Adipose tissue (tissue), 3 donors: ENCODE data around the gene MPRIP. TPM values are rescaled to one million over a fixed set of nuclear protein-coding genes. Genes with fewer than 3 reads are reported as not detected.

ENCODE experiments used
- H3K27ac ChIP-seq: one replicate; pipeline ENCODE4 v1.5.1; 2013; ENCODE audit warnings: low read depth, low read length
- WGBS, 3 donors: extraction: QIAGEN DNeasy Blood & Tissue Kit; methylation state at CpG; one replicate each; pipeline ENCODE4 v1.1.7; 2013; 5-methylcytosine and 5-hydroxymethylcytosine counted together
- polyA plus RNA-seq, 3 donors: library from polyadenylated mRNA; stranded (reverse); fragments of 200-250 nt; gene quantifications; one replicate each; pipeline ENCODE4 v1.2.3, GENCODE V29; 2013
- donor health status: healthy with polysubstance abuse.
- donor health status: Bipolar disorder and iron deficiency.
- donor health status: healthy.

MPRIP gene
- polyA plus RNA-seq, 3 donors, result 51.8 to 140 (median 128) TPM

GRCh38 chr17:17077861-17078732 is 35.8 kb downstream of the MPRIP start:
- H3K27ac ChIP-seq, result no peak overlapping the region
- WGBS, 3 donors, result 64 to 89% (median 86%) methylated on average over 15 of the region's 15 CpGs

- H3K27ac ChIP-seq, result no peak overlapping the region
- WGBS, 3 donors, result 76 to 86% (median 84%) methylated on average over 7 of the region's 7 CpGs
These were observed 36.6 kb downstream of the MPRIP start for GRCh38 chr17:17078832-17079231.

- H3K27ac ChIP-seq, result no peak overlapping the region
- WGBS, 3 donors, result 56 to 71% (median 65%) methylated on average over 4 of the region's 4 CpGs
These were observed 37.1 kb downstream of the MPRIP start for GRCh38 chr17:17079336-17079735.

DNA sequence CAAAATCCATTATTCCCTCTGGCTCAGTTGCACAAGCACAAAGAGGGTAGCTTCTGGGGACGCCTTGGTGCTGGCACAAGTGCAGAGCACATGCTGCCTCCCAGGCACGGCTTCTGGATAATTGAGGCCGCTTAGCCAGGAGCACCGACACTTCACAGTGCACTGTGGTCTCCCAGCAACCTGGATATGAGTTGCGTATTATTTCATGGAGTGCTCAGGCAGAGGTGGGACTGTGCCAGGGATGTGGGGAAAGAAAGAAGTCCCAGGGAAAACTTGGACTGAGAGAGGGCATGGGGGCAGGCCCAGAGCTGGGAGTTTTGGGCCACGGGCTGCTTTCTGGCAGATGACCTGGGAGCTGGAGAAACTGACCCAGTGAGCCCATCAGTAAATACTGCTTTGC is 37.5 kb downstream of the MPRIP start:
- WGBS, 3 donors, result 40 to 66% (median 60%) methylated on average over 6 of the region's 6 CpGs
- no peak overlapping the region for H3K27ac ChIP-seq

DNA sequence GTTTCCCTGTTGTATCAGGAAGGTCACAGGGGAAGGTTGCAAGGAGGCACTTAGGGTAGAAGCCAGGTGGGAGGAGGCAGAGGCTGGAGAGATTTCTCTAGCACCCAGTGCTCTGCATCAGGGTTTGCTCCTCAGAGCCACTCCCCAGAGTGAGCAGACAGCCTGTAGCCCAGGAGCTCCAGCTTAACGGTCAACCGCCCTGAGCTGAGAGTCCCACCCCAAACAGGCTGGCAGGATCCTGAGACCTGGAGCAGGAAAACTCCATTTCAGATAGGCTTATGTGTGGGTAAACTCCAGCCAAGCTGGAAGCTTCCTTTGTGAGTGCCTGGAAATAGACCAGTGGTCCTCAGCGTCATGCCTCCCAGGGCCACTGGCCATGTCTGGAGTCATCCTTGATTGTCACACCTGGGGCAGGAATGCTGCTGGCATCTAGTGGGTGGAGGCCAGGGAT is 37.9 kb downstream of the MPRIP start:
- H3K27ac ChIP-seq, result no peak overlapping the region
- WGBS, 3 donors, result 69 to 77% (median 75%) methylated on average over 3 of the region's 3 CpGs

DNA sequence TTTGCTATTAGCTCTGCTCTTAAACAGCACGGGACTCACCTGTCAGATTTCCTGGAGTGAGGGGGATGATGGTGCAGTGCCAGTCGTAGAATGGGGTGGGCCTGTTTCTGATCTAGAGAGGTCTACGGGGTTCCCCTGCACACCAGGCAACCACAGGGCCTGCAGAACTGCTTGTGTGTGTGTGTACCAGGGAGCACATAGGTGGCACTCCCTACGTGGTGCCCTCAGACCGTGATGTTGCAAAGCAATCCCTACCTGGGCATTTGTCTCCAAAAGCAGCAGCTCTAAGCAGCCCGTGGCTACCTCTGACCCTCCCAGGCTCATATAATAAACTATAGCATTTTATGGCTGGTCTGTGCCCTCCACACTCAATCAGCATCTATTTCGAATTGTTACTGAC is 38.5 kb downstream of the MPRIP start:
- no peak overlapping the region for H3K27ac ChIP-seq
- 85 to 88% (median 87%) methylated on average over 7 of the region's 7 CpGs for WGBS, 3 donors

- no peak overlapping the region for H3K27ac ChIP-seq
- WGBS, 3 donors, result 66 to 77% (median 70%) methylated on average over 13 of the region's 13 CpGs
These were observed 39.2 kb downstream of the MPRIP start for GRCh38 chr17:17081304-17081940.

GRCh38 chr17:17082878-17083277 is 40.6 kb downstream of the MPRIP start:
- 89 to 93% (median 90%) methylated on average over 4 of the region's 4 CpGs for WGBS, 3 donors
- no peak overlapping the region for H3K27ac ChIP-seq

- H3K27ac ChIP-seq, result no peak overlapping the region
- 88 to 94% (median 94%) methylated on average over 9 of the region's 9 CpGs for WGBS, 3 donors
These were observed 42.1 kb downstream of the MPRIP start for GRCh38 chr17:17084317-17084835.

- H3K27ac ChIP-seq, result no peak overlapping the region
- WGBS, 3 donors, result 77 to 97% (median 82%) methylated on average over 6 of the region's 6 CpGs
These were observed 42.7 kb downstream of the MPRIP start for GRCh38 chr17:17084941-17085340.

DNA sequence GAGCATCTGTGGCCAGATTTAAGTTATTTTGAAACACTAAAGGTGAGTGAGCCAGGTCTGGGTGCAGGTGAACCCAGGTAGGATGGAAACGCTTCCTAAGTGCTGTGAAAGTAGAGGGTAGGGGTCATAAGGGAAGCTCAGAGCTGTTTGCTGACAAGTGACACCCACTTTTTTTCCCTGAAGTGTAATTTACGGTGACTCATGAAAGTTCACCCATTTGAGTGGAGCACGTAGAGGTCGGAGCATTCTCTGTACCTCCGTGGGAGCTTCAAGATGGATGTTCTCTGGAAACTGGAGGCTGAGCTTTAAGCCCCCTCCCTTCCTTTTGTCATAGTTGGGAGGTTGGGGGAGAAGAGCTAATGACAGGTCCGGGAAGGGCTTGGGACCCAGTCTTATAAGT is 44.3 kb downstream of the MPRIP start:
- WGBS, 3 donors, result 92 to 94% (median 92%) methylated on average over 6 of the region's 6 CpGs
- H3K27ac ChIP-seq, result no peak overlapping the region

GRCh38 chr17:17087424-17088015 is 45.3 kb downstream of the MPRIP start:
- 66 to 87% (median 84%) methylated on average over 13 of the region's 13 CpGs for WGBS, 3 donors
- no peak overlapping the region for H3K27ac ChIP-seq

GRCh38 chr17:17088086-17088485 is 45.8 kb downstream of the MPRIP start:
- WGBS, 3 donors, result 68 to 72% (median 69%) methylated on average over 10 of the region's 10 CpGs
- H3K27ac ChIP-seq, result no peak overlapping the region

GRCh38 chr17:17088541-17089525 is 46.6 kb downstream of the MPRIP start:
- H3K27ac ChIP-seq, result no peak overlapping the region
- WGBS, 3 donors, result 63 to 76% (median 67%) methylated on average over 8 of the region's 8 CpGs

DNA sequence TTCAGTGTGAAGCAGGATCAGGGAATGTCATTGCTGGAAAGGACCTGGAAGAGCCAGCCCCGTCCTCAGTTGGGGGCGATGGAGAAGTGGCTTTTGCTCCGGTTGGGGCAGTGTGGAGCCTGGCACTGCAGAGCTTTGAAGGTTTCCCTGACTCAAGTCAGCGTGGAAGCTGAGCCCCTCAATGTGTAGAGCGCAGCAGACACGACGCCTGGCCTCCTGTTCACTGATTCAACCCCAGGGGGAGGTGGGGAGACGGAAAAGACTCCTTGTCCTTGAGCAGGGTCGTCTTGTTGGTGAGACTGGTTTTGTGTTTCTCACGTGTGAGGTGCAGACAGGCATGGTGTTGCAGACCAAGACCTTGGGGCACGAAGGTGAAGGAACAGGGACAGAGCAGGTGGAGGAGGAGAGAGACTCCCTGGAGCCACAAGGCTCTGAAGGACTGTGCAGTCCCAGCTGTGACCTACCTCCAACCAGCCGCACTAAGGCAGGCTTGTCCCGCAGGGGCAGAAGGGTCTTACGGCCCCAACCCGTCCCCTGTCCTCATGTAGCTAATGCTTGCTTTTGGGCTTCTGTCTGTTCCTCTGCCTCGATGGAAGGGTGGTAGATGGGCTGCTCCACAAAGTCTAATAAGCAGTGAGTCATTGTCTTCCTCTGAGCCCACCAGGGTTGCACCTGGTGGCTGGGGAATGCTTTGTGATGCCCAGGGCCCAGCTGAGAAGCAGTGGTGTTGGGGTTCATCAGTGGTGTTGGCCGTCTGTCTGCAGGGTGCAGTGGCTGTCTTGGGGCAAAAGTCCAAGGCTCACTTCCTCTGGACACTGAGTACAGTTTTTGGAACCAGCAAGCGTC is 47.8 kb downstream of the MPRIP start:
- WGBS, 3 donors, result 81 to 93% (median 87%) methylated on average over 18 of the region's 18 CpGs

DNA sequence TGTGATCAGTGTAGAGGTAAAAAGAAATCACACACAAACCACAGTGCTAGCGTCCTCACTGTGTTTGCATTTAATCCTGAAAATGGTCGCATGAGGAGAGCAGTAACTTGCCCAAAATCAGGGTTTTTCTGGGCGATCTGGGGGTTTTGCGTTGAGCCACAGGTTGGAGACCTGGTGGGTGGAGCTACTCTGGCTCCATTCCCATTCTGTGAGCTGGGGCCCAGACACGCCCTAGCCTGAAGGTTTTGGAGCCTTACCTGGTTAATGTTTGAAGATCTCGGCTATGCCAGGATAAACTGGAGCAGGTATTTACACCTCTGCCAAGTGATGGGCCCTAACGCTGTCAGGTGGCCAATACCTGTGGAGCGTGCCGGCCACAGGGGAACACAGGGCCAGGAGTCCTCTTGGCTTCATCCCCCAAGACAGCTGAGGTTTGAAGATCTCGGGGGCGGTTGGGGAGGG is 48.4 kb downstream of the MPRIP start:
- 34 to 92% (median 89%) methylated on average over 11 of the region's 11 CpGs for WGBS, 3 donors
- H3K27ac ChIP-seq, result no peak overlapping the region

More for the DNA sequence above, 47.8 kb downstream of the MPRIP start:
- H3K27ac ChIP-seq, result no peak overlapping the region

- WGBS, 3 donors, result 86% methylated on average over 11 of the region's 11 CpGs
- no peak overlapping the region for H3K27ac ChIP-seq
These were observed 49.0 kb downstream of the MPRIP start for GRCh38 chr17:17091276-17091675.
